HEK293 (cell line): ENCODE data around the gene NLRP2B.

Experiments used
- ATF2 ChIP-seq: fragments of 450-650 bp; formaldehyde crosslinking; IDR thresholded peaks from 2 replicates; pipeline ENCODE4 v1.5.1; 2016; ENCODE audit warnings: missing biosample characterization, missing genetic modification characterization, low read depth
- BCL11A ChIP-seq: fragments of 450-650 bp; formaldehyde crosslinking; IDR thresholded peaks from 2 replicates; pipeline ENCODE4 v1.5.1; 2016; ENCODE audit warnings: low read depth, missing biosample characterization, missing genetic modification characterization
- KLF16 ChIP-seq: fragments of 450-650 bp; formaldehyde crosslinking; IDR thresholded peaks from 2 replicates; pipeline ENCODE4 v1.5.1; 2017; ENCODE audit warnings: missing biosample characterization, missing genetic modification characterization
- SCRT1 ChIP-seq: fragments of 450-650 bp; formaldehyde crosslinking; IDR thresholded peaks from 2 replicates; pipeline ENCODE4 v1.5.1; 2016; ENCODE audit warnings: missing biosample characterization, missing genetic modification characterization, borderline replicate concordance
- ZNF274 ChIP-seq, 2 experiments: fragments of 200-500 bp in 1 of 2; fragments of 450-650 bp in 1 of 2; sonication (Bioruptor generic) in 1 of 2; formaldehyde crosslinking in 1 of 2; IDR thresholded peaks; 2 replicates each; pipeline versions ENCODE4 v1.5.1 to v1.6.1; 2014 to 2016; ENCODE audit warnings: borderline replicate concordance in 1 of 2, inconsistent platforms in 1 of 2, low read length in 1 of 2, missing biosample characterization in 1 of 2, missing genetic modification characterization in 1 of 2
- ZNF501 ChIP-seq: fragments of 450-650 bp; formaldehyde crosslinking; IDR thresholded peaks from 2 replicates; pipeline ENCODE4 v1.5.1; 2016; ENCODE audit warnings: missing biosample characterization, missing genetic modification characterization
- ZNF837 ChIP-seq: fragments of 450-650 bp; formaldehyde crosslinking; IDR thresholded peaks from 2 replicates; pipeline ENCODE4 v1.5.1; 2016; ENCODE audit warnings: missing biosample characterization, missing genetic modification characterization
- ZNF843 ChIP-seq: fragments of 450-650 bp; formaldehyde crosslinking; IDR thresholded peaks from 2 replicates; pipeline ENCODE4 v1.5.1; 2016; ENCODE audit warnings: missing biosample characterization, missing genetic modification characterization
- ZXDB ChIP-seq: fragments of 450-650 bp; formaldehyde crosslinking; IDR thresholded peaks from 2 replicates; pipeline ENCODE4 v1.5.1; 2016; ENCODE audit warnings: missing biosample characterization, missing genetic modification characterization
- TF ChIP-seq, protein P1 (sequence below): fragments of 450-650 bp; formaldehyde crosslinking; IDR thresholded peaks from 2 replicates; pipeline ENCODE4 v1.5.1; 2016; ENCODE audit warnings: missing biosample characterization, missing genetic modification characterization
- TF ChIP-seq, protein P2 (sequence below): fragments of 450-650 bp; formaldehyde crosslinking; IDR thresholded peaks from 2 replicates; pipeline ENCODE4 v1.5.1; 2016; ENCODE audit warnings: missing biosample characterization, missing genetic modification characterization
- TF ChIP-seq, protein P3 (sequence below): sonication (generic); formaldehyde crosslinking; IDR thresholded peaks from 2 replicates; pipeline ENCODE4 v1.8.1; 2022; ENCODE audit warnings: mild to moderate bottlenecking, moderate library complexity, missing genetic modification reagents

GRCh38 chrX:57647020-57647419, 33.0 kb downstream of the NLRP2B start:
- no peak for TF ChIP-seq ZNF843 (tag by site-specific recombination)
- TF ChIP-seq, protein P1, sequence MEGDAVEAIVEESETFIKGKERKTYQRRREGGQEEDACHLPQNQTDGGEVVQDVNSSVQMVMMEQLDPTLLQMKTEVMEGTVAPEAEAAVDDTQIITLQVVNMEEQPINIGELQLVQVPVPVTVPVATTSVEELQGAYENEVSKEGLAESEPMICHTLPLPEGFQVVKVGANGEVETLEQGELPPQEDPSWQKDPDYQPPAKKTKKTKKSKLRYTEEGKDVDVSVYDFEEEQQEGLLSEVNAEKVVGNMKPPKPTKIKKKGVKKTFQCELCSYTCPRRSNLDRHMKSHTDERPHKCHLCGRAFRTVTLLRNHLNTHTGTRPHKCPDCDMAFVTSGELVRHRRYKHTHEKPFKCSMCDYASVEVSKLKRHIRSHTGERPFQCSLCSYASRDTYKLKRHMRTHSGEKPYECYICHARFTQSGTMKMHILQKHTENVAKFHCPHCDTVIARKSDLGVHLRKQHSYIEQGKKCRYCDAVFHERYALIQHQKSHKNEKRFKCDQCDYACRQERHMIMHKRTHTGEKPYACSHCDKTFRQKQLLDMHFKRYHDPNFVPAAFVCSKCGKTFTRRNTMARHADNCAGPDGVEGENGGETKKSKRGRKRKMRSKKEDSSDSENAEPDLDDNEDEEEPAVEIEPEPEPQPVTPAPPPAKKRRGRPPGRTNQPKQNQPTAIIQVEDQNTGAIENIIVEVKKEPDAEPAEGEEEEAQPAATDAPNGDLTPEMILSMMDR = no peak
- TF ChIP-seq KLF16 (tag by site-specific recombination) = no peak
- TF ChIP-seq ZXDB (tag by site-specific recombination) = no peak
- TF ChIP-seq ATF2 (tag by site-specific recombination) = no peak
- TF ChIP-seq BCL11A (tag by site-specific recombination) = no peak
- TF ChIP-seq SCRT1 = no peak
- TF ChIP-seq ZNF274 (IDR thresholded peaks at IDR 0.05; ENCODE audit: low read length) = no peak
- TF ChIP-seq ZNF274 (tag by site-specific recombination; IDR thresholded peaks at IDR 0.05; ENCODE audit: borderline replicate concordance) = no peak
- TF ChIP-seq ZNF501 (tag by site-specific recombination) = no peak
- TF ChIP-seq, protein P2, sequence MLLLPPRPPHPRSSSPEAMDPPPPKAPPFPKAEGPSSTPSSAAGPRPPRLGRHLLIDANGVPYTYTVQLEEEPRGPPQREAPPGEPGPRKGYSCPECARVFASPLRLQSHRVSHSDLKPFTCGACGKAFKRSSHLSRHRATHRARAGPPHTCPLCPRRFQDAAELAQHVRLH (tag by site-specific recombination) = no peak
- TF ChIP-seq ZNF837 = no peak
- TF ChIP-seq, protein P3, sequence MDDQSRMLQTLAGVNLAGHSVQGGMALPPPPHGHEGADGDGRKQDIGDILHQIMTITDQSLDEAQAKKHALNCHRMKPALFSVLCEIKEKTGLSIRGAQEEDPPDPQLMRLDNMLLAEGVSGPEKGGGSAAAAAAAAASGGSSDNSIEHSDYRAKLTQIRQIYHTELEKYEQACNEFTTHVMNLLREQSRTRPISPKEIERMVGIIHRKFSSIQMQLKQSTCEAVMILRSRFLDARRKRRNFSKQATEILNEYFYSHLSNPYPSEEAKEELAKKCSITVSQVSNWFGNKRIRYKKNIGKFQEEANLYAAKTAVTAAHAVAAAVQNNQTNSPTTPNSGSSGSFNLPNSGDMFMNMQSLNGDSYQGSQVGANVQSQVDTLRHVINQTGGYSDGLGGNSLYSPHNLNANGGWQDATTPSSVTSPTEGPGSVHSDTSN (CRISPR knock-in tag) = no peak
